NK-92 (cell line): ENCODE results near the gene DSC2.
"Not testable (repeated sequence)": the region's sequence is repeated elsewhere in the genome, so short reads cannot be mapped to it uniquely, and the experiment has no call there.

Source experiments
- DNase-seq: peaks from one replicate; lab custom pipeline; 2025; ENCODE audit not compliant: unreplicated experiment; lab: John Stamatoyannopoulos, UW

DSC2 gene

GRCh38 chr18:31102025-31102684, at the start of gene DSC2:
TSS of gene DSC2 (minus strand) at chr18:31102421. CDS start at chr18:31101971, 450 bp downstream.
- DNase-seq, result no peak

GRCh38 chr18:31149351-31149750, 47.1 kb upstream of the DSC2 start:
- no peak for DNase-seq

- no peak for DNase-seq
Measured at GRCh38 chr18:31148600-31148999, 46.4 kb upstream of the DSC2 start.

GRCh38 chr18:31146809-31147208, 44.6 kb upstream of the DSC2 start:
- DNase-seq, result no peak

- DNase-seq, result no peak
Measured at GRCh38 chr18:31143025-31143424, 40.8 kb upstream of the DSC2 start.

- no peak for DNase-seq
Measured at GRCh38 chr18:31138709-31139108, 36.5 kb upstream of the DSC2 start.

- DNase-seq, result no peak
Measured at GRCh38 chr18:31134988-31135529, 32.8 kb upstream of the DSC2 start.

- DNase-seq, result no peak
Measured at GRCh38 chr18:31129398-31130115, 27.3 kb upstream of the DSC2 start.

GRCh38 chr18:31125878-31126277, 23.7 kb upstream of the DSC2 start:
- DNase-seq, result no peak

GRCh38 chr18:31123125-31123524, 20.9 kb upstream of the DSC2 start:
- not testable (repeated sequence) for DNase-seq

- DNase-seq, result no peak
Measured at GRCh38 chr18:31120594-31120993, 18.4 kb upstream of the DSC2 start.

GRCh38 chr18:31116853-31117595, 14.8 kb upstream of the DSC2 start:
- no peak for DNase-seq

- DNase-seq, result no peak
Measured at GRCh38 chr18:31112804-31113203, 10.6 kb upstream of the DSC2 start.

- no peak for DNase-seq
Measured at GRCh38 chr18:31105733-31106132, 3.5 kb upstream of the DSC2 start.

GRCh38 chr18:31104444-31104843, 2.2 kb upstream of the DSC2 start:
- DNase-seq, result no peak

GRCh38 chr18:31103423-31103822, 1.2 kb upstream of the DSC2 start:
- DNase-seq, result no peak

- DNase-seq, result no peak
Measured at GRCh38 chr18:31102941-31103340, 720 bp upstream of the DSC2 start.

GRCh38 chr18:31101183-31102024, 817 bp downstream of the DSC2 start:
- DNase-seq, result no peak

GRCh38 chr18:31100436-31101182, 1.6 kb downstream of the DSC2 start:
- DNase-seq, result no peak
